Nephron progenitor cell (in vitro differentiated cells): ENCODE measurements around the gene QRFPR.
"Not testable (repeated sequence)": the region's sequence is repeated elsewhere in the genome, so short reads cannot be mapped to it uniquely, and the experiment has no call there.

Source experiments
- DNase-seq: peaks from one replicate; pipeline ENCODE4 v3.0.0; 2021
- H3K27ac Mint-ChIP-seq: 2 replicates; pipeline ENCODE4 v1.8.0; 2021; ENCODE audit warnings: mild to moderate bottlenecking, moderate library complexity, mixed read lengths
- H3K27me3 Mint-ChIP-seq: 2 replicates; pipeline ENCODE4 v1.8.0; 2021; ENCODE audit warnings: mild to moderate bottlenecking, low read depth, mixed read lengths; ENCODE audit not compliant: poor library complexity
- H3K36me3 Mint-ChIP-seq: 2 replicates; pipeline ENCODE4 v1.8.0; 2021; ENCODE audit warnings: low read depth, mixed read lengths
- H3K4me1 Mint-ChIP-seq: 2 replicates; pipeline ENCODE4 v1.8.0; 2021; ENCODE audit warnings: mixed read lengths
- H3K4me3 Mint-ChIP-seq: 2 replicates; pipeline ENCODE4 v1.8.0; 2021; ENCODE audit warnings: mild to moderate bottlenecking, moderate library complexity, mixed read lengths
- H3K9me3 Mint-ChIP-seq: 2 replicates; pipeline ENCODE4 v1.8.0; 2021; ENCODE audit warnings: mild to moderate bottlenecking, moderate library complexity, mixed read lengths
- TF ChIP-seq, protein P1 (sequence below): fragments of 200-600 bp; sonication (generic); IDR thresholded peaks from 2 replicates; pipeline ENCODE4 v1.5.0; 2021; ENCODE audit warnings: antibody characterized with exemption

Gene QRFPR

GRCh38 chr4:121316091-121316490, 64.7 kb downstream of the QRFPR start:
- Mint-ChIP-seq H3K4me3 (no peak overlapping the region), H3K4me1 (no peaks in the 10 kb centered on the region), H3K27ac (no peak overlapping the region), H3K9me3 (peaks cover 9% of the 10 kb centered on the region), H3K27me3 (no peaks in the 10 kb centered on the region), H3K36me3 (no peaks in the 10 kb centered on the region)
- no peak for DNase-seq
- TF ChIP-seq, protein P1, sequence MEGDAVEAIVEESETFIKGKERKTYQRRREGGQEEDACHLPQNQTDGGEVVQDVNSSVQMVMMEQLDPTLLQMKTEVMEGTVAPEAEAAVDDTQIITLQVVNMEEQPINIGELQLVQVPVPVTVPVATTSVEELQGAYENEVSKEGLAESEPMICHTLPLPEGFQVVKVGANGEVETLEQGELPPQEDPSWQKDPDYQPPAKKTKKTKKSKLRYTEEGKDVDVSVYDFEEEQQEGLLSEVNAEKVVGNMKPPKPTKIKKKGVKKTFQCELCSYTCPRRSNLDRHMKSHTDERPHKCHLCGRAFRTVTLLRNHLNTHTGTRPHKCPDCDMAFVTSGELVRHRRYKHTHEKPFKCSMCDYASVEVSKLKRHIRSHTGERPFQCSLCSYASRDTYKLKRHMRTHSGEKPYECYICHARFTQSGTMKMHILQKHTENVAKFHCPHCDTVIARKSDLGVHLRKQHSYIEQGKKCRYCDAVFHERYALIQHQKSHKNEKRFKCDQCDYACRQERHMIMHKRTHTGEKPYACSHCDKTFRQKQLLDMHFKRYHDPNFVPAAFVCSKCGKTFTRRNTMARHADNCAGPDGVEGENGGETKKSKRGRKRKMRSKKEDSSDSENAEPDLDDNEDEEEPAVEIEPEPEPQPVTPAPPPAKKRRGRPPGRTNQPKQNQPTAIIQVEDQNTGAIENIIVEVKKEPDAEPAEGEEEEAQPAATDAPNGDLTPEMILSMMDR, result no peak

- H3K27ac Mint-ChIP-seq, H3K36me3 Mint-ChIP-seq, H3K4me1 Mint-ChIP-seq, DNase-seq, H3K9me3 Mint-ChIP-seq, H3K27me3 Mint-ChIP-seq, H3K4me3 Mint-ChIP-seq: not testable (repeated sequence)
These were observed 67.4 kb downstream of the QRFPR start for GRCh38 chr4:121313430-121313829.

DNA sequence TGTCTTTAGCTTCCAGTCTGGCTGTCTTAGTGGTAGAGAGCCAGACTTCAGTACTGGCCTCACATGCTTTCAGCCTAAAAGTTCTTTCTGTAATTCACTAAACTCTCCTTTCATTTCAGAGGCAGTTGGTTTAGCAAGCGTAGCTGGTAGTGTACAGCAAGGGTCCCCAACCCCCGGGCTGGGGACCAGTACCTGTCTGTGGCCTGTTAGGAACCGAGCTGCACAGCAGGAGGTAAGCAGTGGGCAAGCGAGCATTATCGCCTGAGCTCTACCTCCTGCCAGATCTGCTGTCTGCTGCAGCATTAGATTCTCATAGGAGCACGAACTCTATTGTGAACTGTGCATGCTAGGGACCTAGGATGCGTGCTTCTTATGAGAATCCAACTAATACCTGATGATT, 72.0 kb downstream of the QRFPR start:
- DNase-seq, result no peak
- Mint-ChIP-seq H3K4me3 (no peak overlapping the region), H3K4me1 (no peaks in the 10 kb centered on the region), H3K36me3 (no peaks in the 10 kb centered on the region), H3K9me3 (no peaks in the 10 kb centered on the region), H3K27me3 (peaks cover 2% of the 10 kb centered on the region), H3K27ac (no peak overlapping the region)
- TF ChIP-seq, protein P1, result no peak

- no peak for DNase-seq
- H3K9me3 Mint-ChIP-seq, result no peaks in the 10 kb centered on the region
- no peaks in the 10 kb centered on the region for H3K4me1 Mint-ChIP-seq
- no peak overlapping the region for H3K4me3 Mint-ChIP-seq
- no peaks in the 10 kb centered on the region for H3K36me3 Mint-ChIP-seq
- peaks cover 6% of the 10 kb centered on the region for H3K27me3 Mint-ChIP-seq
- TF ChIP-seq, protein P1, result no peak
- no peak overlapping the region for H3K27ac Mint-ChIP-seq
These were observed 72.5 kb downstream of the QRFPR start for GRCh38 chr4:121308328-121308663.

- Mint-ChIP-seq H3K27ac (no peak overlapping the region), H3K36me3 (no peaks in the 10 kb centered on the region), H3K4me3 (no peak overlapping the region), H3K4me1 (no peaks in the 10 kb centered on the region), H3K9me3 (no peaks in the 10 kb centered on the region), H3K27me3 (peaks cover 6% of the 10 kb centered on the region)
- TF ChIP-seq, protein P1, result peak; percentile 77
- DNase-seq, result peak; percentile 15
These were observed 73.1 kb downstream of the QRFPR start for GRCh38 chr4:121307445-121308327.

- Mint-ChIP-seq H3K27ac (no peak overlapping the region), H3K36me3 (no peaks in the 10 kb centered on the region), H3K9me3 (no peaks in the 10 kb centered on the region), H3K4me1 (no peaks in the 10 kb centered on the region), H3K4me3 (no peak overlapping the region), H3K27me3 (peaks cover 6% of the 10 kb centered on the region)
- TF ChIP-seq, protein P1, result no peak
- no peak for DNase-seq
These were observed 73.9 kb downstream of the QRFPR start for GRCh38 chr4:121306931-121307330.
